Activated CD8-positive, alpha-beta memory T cell treated with anti-CD3 and anti-CD28 coated beads for 36 hours (primary cell): ENCODE measurements around the gene NSD1. TPM values are rescaled to one million over a fixed set of nuclear protein-coding genes. Genes with fewer than 3 reads are reported as not detected.

ENCODE experiments used
- CTCF ChIA-PET: fragments of 350-600 bp; sonication (Branson Sonifier 250); formaldehyde crosslinking; loops from one replicate; lab custom pipeline; 2021; ENCODE audit warnings: antibody characterized with exemption; lab: Charles Lee
- POLR2A ChIA-PET: fragments of 350-600 bp; sonication (Branson Sonifier 250); formaldehyde crosslinking; loops from one replicate; lab custom pipeline; 2021; ENCODE audit warnings: antibody characterized with exemption; lab: Charles Lee
- total RNA-seq, 2 experiments: library from RNA; stranded (reverse); gene quantifications; one replicate each; pipeline ENCODE4 v1.2.3, GENCODE V29; 2021

NSD1 gene
- total RNA-seq, 2 experiments from 2014 or later, result 78.6 to 80.4 TPM

DNA sequence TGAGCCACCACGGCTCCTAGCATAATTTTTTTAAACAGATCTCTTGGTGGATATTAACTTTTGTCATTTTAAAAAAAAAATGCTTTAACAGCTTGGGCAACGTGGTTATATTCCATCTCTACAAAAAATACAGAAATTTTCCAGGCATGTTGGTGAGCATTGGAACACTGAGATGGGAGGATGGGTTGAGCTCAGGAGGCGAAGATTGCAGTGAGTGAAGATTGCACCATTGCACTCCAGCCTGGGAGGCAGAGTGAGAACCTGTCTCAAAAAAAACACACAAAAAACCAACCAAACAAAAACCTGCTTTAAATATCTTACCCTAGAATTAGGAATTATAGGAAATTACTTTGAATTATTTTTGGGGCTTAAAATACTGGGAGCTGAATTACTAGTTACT is 55.2 kb downstream of the NSD1 start:
- ChIA-PET POLR2A (no interaction called here), CTCF (no interaction called here)

GRCh38 chr5:177189416-177189815 is 55.8 kb downstream of the NSD1 start:
- ChIA-PET POLR2A (no interaction called here), CTCF (no interaction called here)

- CTCF ChIA-PET, result no interaction called here
- POLR2A ChIA-PET, result interaction anchor here (1.1 kb wide), 1 partner anchor 15 kb away, joined by 3 read pairs; no protein-coding TSS in a partner anchor
Measured at GRCh38 chr5:177189965-177190364, 56.4 kb downstream of the NSD1 start.

- POLR2A ChIA-PET, result no interaction called here
- CTCF ChIA-PET, result interaction anchor here (0.7 to 1.0 kb wide), 2 partner anchors 80 to 330 kb away, joined by 3 read pairs; no protein-coding TSS in a partner anchor
Measured at GRCh38 chr5:177194268-177194667, 60.7 kb downstream of the NSD1 start.

- CTCF ChIA-PET, result no interaction called here
- POLR2A ChIA-PET, result no interaction called here
Measured at GRCh38 chr5:177195307-177195952, 61.9 kb downstream of the NSD1 start.

- ChIA-PET CTCF (no interaction called here), POLR2A (no interaction called here)
Measured at GRCh38 chr5:177198738-177199137, 65.2 kb downstream of the NSD1 start.

GRCh38 chr5:177204281-177204680 is 70.7 kb downstream of the NSD1 start:
- POLR2A ChIA-PET, result interaction anchor here (1.1 kb wide), 1 partner anchor 14 kb away, joined by 3 read pairs; no protein-coding TSS in a partner anchor
- CTCF ChIA-PET, result no interaction called here

DNA sequence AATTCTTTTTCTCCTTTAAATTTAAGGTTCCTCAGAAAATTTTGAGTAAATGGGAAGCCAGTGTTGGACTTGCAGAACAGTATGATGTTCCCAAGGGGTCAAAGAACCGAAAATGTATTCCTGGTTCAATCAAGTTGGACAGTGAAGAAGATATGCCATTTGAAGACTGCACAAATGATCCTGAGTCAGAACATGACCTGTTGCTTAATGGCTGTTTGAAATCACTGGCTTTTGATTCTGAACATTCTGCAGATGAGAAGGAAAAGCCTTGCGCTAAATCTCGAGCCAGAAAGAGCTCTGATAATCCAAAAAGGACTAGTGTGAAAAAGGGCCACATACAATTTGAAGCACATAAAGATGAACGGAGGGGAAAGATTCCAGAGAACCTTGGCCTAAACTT is 76.0 kb downstream of the NSD1 start:
- POLR2A ChIA-PET, result no interaction called here
- CTCF ChIA-PET, result interaction anchor here (0.7 to 1.1 kb wide), 2 partner anchors 96 to 98 kb away, joined by 3 read pairs; no protein-coding TSS in a partner anchor

DNA sequence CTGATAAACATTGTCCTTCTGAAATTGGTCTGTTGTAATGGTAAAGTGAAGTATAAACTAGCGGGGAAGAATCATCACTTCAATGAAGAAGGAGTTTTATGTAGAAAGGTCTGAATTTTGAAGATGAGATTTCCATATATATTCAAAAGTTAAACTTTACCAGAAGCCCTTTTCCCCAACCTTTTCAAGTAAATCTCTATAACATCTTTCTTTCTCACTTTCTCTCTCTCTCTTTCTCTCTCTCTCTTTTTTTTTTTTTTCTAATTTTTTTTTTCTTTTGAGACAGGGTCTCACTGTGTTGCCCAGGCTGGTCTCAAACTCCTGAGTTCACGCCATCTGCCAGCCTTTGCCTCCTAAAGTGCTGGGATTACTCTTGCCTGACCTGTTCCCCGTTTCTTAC is 78.7 kb downstream of the NSD1 start:
- ChIA-PET CTCF (no interaction called here), POLR2A (no interaction called here)

DNA sequence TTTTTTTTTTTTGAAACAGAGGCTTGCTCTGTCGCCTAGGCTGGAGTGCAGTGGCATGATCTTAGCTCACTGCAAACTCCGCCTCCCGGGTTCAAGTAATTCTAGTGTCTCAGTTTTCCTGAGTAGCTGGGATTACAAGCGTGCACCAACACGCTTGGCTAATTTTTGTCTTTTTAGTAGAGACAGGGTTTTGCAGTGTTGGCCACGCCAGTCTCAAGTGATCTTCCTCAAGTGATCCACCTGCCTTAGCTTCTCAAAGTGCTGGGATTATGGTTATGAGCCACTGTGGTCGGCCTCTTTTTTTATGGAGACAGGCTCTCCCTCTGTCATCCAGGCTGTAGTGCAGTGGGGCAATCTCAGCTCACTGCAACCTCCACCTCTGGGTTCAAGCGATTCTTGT is 87.0 kb downstream of the NSD1 start:
- ChIA-PET CTCF (interaction anchor here (1.6 kb wide), 1 partner anchor 106 kb away, joined by 5 read pairs; no protein-coding TSS in a partner anchor), POLR2A (no interaction called here)

GRCh38 chr5:177222269-177222668 is 88.7 kb downstream of the NSD1 start:
- CTCF ChIA-PET, result interaction anchor here (1.6 kb wide), 1 partner anchor 108 kb away, joined by 5 read pairs; no protein-coding TSS in a partner anchor
- POLR2A ChIA-PET, result no interaction called here

GRCh38 chr5:177225798-177226197 is 92.2 kb downstream of the NSD1 start:
- ChIA-PET POLR2A (no interaction called here), CTCF (interaction anchor here (0.5 kb wide), 1 partner anchor 92 kb away, joined by 3 read pairs; no protein-coding TSS in a partner anchor)

GRCh38 chr5:177226860-177227259 is 93.3 kb downstream of the NSD1 start:
- CTCF ChIA-PET, result no interaction called here
- POLR2A ChIA-PET, result no interaction called here

DNA sequence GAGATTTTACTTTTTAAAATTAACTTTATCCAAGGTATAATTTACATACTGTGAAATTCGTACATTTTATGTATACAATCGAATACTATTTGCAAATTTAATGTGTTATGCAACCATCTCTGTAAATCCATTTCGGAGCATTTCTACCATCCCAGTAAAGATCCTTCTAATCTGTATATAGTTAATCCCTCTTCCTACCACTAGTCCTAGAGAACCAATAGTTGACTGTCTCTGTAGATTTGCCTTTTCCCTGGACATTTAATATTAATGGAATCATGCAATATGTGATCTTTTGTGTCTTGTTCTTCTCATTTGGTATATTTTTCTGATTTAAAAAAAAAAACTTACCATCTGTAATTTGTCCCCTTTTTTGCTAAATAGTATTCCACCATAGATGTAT is 95.2 kb downstream of the NSD1 start:
- POLR2A ChIA-PET, result no interaction called here
- CTCF ChIA-PET, result no interaction called here

DNA sequence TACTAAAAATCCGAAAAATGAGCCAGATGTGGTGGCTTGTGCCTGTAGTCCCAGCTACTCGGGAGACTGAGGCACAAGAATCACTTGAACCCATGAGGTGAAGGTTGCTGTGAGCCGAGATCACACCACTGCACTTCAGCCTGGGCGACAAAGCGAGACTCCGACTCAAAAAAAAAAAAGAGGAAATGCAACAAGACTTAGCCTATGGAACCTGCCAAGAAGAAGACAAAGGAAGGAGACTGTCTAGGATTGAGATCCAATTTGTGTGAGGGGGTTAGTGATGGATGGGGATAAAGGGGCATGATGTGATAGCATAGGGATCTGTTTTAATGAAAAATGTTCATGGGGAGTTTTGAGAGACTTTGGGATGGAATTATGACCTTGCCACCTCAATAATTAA is 97.1 kb downstream of the NSD1 start:
- POLR2A ChIA-PET, result interaction anchor here (0.7 kb wide), 1 partner anchor 12 kb away, joined by 4 read pairs; no protein-coding TSS in a partner anchor
- CTCF ChIA-PET, result interaction anchor here (1.0 kb wide), 1 partner anchor 18 kb away, joined by 3 read pairs; no protein-coding TSS in a partner anchor

GRCh38 chr5:177231479-177232250 is 98.1 kb downstream of the NSD1 start:
- ChIA-PET CTCF (no interaction called here), POLR2A (no interaction called here)

DNA sequence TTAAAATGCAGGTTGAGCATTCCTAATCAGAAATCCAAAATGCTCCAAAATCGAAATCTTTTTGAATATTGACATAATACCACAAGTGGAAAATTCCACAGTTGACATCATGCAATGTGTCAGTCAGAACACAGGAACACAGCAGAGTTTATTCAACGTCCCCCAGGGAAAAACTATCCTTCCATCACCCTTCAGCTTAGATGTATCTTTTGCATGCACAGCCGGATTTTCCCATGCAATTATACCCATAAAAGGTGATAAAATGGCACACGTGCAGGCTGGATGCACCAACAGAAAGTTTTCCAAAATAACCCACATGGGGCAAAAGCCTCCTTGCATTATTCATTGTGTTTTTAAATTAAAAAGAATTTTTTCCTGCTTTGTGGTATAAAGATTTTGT is 98.8 kb downstream of the NSD1 start:
- CTCF ChIA-PET, result interaction anchor here (2.3 kb wide), 1 partner anchor 13 kb away, joined by 4 read pairs; no protein-coding TSS in a partner anchor
- POLR2A ChIA-PET, result no interaction called here

- POLR2A ChIA-PET, result interaction anchor here (0.6 kb wide), 2 partner anchors 13 to 14 kb away, joined by 3 read pairs; no protein-coding TSS in a partner anchor
- CTCF ChIA-PET, result interaction anchor here (0.6 to 2.3 kb wide), 2 partner anchors 11 to 12 kb away, joined by 3 to 4 read pairs; no protein-coding TSS in a partner anchor
Measured at GRCh38 chr5:177232761-177233160, 99.2 kb downstream of the NSD1 start.

- ChIA-PET POLR2A (interaction anchor here (0.6 kb wide), 2 partner anchors 13 to 14 kb away, joined by 3 read pairs; no protein-coding TSS in a partner anchor), CTCF (interaction anchor here (0.6 to 2.3 kb wide), 2 partner anchors 12 kb away, joined by 3 to 4 read pairs; no protein-coding TSS in a partner anchor)
Measured at GRCh38 chr5:177233206-177233605, 99.6 kb downstream of the NSD1 start.

DNA sequence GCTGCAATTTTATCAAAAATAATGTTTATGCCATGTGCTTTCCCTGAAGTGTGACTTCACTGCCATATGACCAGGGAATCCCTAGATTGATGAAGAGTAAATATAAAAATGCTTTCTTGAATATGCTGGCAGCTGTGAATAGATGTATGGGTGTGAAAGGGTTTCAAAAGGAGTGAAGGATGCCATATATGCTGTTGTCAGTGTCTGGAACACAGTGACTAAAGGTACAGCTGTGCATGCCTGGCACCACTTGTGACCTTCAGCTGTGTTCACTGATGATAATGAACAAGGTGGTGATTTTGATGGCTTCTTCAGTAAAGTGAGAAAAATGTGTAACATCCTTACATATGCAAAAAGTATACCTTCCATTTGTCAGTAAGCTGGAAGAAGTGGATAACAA is 100.2 kb downstream of the NSD1 start:
- ChIA-PET POLR2A (no interaction called here), CTCF (interaction anchor here (2.3 kb wide), 1 partner anchor 11 kb away, joined by 4 read pairs; no protein-coding TSS in a partner anchor)
